GM19240 (cell line): ENCODE data around the gene LAIR2.

ENCODE experiments used
- DNase-seq: peaks from one replicate; pipeline ENCODE4 v3.0.0; 2011; ENCODE audit warnings: low spot score; ENCODE audit not compliant: insufficient read length

LAIR2 gene

GRCh38 chr19:54502518-54503048 lies at the start of gene LAIR2:
LAIR2 (plus strand) TSS chr19:54502831; CDS start chr19:54502919, 88 bp downstream.
- DNase-seq: no peak

- no peak for DNase-seq
These were observed 48.5 kb upstream of the LAIR2 start for GRCh38 chr19:54453921-54454780.

- DNase-seq: no peak
These were observed 47.6 kb upstream of the LAIR2 start for GRCh38 chr19:54454781-54455675.

GRCh38 chr19:54455786-54456422 lies 46.7 kb upstream of the LAIR2 start:
- DNase-seq: no peak

GRCh38 chr19:54456423-54457373 lies 45.9 kb upstream of the LAIR2 start:
- no peak for DNase-seq

GRCh38 chr19:54457773-54458647 lies 44.6 kb upstream of the LAIR2 start:
- no peak for DNase-seq

GRCh38 chr19:54458648-54459281 lies 43.9 kb upstream of the LAIR2 start:
- DNase-seq: no peak

- no peak for DNase-seq
These were observed 43.1 kb upstream of the LAIR2 start for GRCh38 chr19:54459282-54460229.

GRCh38 chr19:54460230-54461005 lies 42.2 kb upstream of the LAIR2 start:
- DNase-seq: no peak

GRCh38 chr19:54461210-54461609 lies 41.4 kb upstream of the LAIR2 start:
- DNase-seq: no peak

- no peak for DNase-seq
These were observed 41.0 kb upstream of the LAIR2 start for GRCh38 chr19:54461613-54462012.

GRCh38 chr19:54462047-54462654 lies 40.5 kb upstream of the LAIR2 start:
- DNase-seq: no peak

GRCh38 chr19:54462655-54463530 lies 39.7 kb upstream of the LAIR2 start:
- no peak for DNase-seq

- DNase-seq: peak; percentile 65
These were observed 39.0 kb upstream of the LAIR2 start, which contains the start of gene LENG9 for GRCh38 chr19:54463531-54464043. LENG9 (minus strand) TSS chr19:54463778; CDS start chr19:54463526, 252 bp downstream.

GRCh38 chr19:54464044-54464629 lies 38.5 kb upstream of the LAIR2 start:
- DNase-seq: peak; percentile 72
